ENCODE results near the gene SPIC.
"Not testable (repeated sequence)": the region's sequence is repeated elsewhere in the genome, so short reads cannot be mapped to it uniquely, and the experiment has no call there.

SPIC gene

DNA sequence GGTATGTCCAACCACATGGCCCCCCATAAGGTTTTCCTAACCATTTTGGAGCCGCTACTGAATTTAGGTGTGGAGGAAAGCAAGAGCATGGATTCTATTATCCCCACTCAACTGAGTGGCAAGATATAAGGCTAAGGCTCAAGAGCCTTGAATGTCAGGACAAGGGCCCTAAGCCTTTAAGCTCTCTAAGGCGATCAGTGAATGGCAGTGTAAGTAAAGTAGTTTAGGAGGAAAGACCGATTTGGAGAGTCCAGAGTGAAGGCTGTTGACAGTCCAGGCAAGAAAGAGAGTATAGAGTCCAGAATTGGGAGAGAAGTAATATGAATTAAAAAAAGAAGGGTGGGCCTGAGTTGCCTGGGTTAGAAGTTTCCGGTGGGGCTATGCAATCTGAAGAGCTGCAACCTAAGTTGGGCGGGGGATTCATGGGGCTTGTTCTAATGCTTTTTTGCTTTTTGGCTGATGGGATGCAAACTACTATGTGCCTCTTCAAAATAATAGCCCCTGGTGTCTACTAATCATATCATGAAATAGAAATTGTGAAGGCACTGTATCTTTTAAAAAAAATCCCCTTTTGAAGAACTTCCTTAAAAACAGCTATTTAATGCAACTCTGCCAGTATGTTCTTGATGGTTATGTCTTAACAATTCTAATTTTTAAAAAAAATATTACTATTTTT, at the start of gene SPIC:
Gene SPIC (plus strand): TSS at position 626 of the 676 bp plus-strand sequence. CDS start 1,569 bp downstream, outside the sequence.
- DNase-seq: no peak

DNA sequence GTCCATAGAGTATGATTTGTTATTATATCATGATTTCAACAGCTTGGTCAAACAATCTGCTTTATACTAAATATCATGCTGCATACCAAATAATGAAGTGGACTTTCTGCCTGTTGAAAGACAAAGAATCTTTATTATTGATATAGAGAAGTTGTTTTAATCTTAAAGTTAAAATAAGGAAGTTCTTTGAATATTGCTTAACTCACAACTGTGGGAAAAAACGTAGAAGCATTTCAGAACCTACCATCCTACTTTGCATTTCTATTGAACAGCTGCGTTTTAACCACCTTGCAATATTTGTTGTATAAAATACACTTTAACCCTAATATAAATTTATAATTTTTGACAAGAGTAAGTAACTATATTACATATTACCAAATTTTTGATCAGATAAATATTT, 44.7 kb upstream of the SPIC start:
- DNase-seq: peak; percentile 65 to 73

DNA sequence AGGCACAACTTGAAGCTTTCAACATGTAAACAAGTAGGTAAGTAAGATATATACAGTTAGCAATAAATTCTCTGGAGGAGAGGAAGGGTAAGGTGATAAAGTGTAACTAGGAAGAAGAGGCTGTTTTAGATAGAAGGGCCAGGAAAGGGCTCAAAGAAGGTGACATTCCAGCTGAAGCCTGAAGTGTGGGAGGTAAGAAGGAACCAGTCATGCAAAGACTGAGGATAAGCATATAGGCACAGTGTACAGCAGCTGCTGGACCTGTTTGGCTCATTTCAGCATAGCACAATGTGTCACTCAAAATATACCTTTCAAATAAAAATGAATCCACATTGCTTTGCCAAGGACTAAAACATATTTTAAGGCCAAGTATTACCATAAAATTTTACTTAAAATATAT, 39.0 kb upstream of the SPIC start:
- no peak for DNase-seq

DNA sequence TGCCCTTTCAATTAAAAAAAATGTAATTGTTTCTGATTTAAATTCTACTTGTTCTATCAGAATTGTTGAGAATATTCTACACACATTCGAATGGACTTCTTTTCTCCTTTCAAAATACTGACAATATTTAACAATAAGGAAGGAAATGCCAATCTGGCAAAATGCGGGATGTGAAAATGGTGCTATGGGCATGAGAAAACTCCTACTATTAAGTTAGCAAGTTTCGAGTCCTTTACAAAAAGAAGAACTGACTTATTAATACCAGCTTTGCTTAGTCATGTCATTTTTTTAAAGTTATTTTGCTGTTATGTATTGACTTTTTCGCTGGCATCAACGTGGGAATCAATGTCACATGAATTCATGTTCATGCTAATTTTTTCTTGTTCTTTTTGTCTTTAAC, 35.9 kb upstream of the SPIC start:
- peak; percentile 51 to 64 for DNase-seq

DNA sequence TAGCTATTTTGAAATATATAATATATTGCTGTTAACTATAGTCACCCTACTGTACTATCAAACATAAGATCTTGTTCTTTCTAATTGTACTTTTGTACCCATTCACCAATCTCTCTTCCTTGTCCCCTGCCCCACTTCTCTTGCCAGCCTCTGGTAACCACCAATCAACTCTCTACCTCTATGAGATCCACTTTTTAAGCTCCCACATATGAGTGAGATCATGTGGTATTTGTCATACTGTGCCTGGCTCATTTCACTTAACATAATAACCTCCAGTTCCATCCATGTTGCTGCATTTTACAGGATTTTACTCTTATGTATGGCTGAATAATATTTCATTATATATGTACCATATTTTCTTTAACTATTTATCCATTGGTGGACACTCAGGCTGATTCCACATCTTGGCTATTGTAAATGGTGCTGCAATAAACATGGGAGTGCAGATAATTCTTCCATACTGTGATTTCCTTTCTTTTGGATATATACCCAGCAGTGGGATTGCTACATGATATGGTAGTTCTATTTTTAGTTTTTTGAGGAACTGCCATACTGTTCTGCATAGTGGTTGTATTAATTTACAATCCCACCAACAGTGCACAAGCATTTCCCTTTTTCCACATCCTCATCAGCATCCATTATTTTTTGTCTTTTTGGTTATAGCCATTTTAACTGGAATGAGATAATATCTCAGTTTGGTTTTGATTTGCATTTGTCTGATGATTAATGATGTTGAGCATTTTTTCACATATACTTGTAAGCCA, 33.5 kb upstream of the SPIC start:
- DNase-seq: peak; percentile 21 to 36

DNA sequence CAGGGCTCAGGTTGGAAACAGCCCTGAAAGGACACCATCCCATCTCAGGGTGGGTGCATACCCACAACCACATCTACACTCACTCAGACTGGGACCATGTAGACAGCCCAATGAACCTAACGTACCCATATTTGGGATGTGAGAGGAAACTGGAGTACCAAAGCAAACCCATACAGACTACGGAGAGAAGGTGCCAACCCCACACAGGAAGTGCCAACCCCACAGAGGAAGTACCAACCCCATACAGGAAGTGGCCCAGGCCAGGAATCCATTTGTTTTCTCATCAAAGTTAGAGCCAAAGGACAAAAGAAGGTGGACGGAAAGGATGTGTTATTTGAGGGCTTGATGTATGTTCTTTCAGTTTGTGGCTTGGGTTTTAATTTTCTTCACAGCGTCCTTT, 19.5 kb upstream of the SPIC start:
- no peak for DNase-seq

DNA sequence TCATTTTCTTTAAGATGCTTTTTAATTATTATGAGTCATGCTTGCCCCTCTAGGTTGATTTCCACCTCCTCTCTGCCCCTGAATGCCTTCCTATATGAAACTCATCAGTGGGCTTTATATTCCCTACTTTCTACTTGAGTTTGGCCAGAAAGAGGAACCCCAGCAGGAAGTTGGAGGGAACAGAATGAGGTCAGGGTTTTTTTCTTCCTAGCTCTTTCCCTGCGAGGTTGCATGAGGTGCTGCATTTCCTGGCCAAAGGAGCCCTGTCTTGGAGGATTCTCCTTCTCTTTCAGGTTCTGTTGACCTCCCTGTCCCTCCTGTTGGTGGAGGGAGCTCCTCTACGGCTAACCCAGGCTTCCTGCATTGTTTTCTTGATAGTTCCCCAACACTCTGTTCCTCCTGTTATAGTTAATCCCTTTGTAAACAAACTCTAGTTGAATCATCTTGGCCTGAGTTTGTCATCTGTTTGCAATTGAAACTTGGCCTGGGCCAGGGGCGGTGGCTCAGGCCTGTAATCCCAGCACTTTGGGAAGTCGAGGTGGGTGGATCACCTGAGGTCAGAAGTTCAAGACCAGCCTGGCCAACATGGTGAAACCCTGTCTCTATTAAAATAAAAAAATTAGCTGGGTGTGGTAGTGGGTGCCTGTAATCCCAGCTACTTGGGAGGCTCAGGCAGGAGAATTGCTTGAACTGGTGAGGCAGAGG, 15.3 kb upstream of the SPIC start:
- DNase-seq: peak; percentile 32 to 39

DNA sequence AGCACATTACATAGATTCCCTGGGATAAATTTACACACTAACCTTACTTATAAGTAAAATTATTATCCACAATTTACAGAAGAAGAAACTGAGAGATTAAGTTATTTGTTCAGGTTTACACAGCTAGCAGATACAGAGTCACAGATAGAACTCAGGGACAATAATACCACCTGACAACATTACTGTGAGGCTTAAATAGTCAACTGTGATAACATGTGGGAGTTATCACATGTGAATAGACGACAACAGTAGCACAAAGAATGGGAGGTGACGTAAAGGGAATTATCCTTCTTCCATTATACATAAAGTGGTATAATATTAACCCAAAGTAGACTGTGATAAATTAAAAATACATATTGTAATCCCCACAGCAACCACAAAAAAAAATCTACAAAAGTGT, 6.2 kb upstream of the SPIC start:
- DNase-seq: no peak

DNA sequence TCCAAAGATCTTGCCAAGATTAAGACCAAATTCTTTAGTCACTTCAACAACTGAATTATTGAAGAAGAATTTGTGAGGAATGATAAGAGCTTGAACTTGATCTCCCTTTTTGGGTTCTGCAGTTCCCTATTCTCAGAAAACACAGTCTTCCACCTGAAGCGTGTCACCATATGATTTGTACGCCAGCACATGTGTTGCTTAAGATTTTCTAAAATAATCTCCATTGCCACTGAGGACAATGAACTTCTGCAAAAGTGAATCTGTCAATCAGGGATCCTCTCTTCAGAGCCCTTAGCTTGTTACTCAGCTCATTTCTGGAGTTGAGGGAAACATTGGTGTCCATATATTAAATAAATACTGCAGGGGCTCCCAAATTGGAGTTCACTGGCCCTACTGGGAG, 4.2 kb upstream of the SPIC start:
- DNase-seq: peak in 1 of 2 donors; percentile 37

DNA sequence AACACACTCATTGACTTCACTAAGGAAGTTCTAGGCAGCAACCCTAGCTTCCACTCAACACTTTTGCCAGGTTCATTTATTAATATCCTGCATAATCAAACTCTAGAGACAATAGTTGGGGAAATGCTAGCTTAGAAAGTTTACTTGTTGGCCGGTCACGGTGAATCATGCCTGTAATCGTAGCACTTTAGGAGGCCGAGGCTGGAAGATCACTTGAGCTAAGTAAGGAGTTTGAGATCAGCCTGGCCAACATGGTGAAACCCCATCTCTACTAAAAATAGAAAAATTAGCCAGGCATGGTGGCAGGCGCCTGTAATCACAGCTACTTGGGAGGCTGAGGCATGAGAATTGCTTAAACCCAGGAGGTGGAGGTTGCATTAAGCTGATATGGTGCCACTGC, 3.3 kb upstream of the SPIC start:
- DNase-seq: not testable (repeated sequence)

DNA sequence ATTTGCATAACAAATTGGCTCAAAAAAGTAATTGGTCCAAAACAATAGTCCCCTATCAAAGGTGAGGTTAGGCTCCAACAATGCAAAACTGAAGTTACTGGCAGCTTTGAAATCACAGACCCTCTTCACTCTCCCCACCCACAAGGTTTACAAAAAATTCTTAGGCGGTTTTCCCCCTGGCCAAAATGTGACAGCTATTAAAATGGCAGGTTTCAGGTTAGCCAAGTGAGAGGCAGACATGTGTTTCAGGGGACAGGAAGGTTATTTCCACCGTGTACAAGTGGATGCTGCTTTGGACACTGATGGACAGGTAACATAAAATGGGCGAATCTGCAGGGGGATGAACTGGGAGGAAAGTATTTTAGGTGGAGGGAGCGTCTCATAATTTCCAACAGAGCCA, 888 bp upstream of the SPIC start:
- no peak for DNase-seq

DNA sequence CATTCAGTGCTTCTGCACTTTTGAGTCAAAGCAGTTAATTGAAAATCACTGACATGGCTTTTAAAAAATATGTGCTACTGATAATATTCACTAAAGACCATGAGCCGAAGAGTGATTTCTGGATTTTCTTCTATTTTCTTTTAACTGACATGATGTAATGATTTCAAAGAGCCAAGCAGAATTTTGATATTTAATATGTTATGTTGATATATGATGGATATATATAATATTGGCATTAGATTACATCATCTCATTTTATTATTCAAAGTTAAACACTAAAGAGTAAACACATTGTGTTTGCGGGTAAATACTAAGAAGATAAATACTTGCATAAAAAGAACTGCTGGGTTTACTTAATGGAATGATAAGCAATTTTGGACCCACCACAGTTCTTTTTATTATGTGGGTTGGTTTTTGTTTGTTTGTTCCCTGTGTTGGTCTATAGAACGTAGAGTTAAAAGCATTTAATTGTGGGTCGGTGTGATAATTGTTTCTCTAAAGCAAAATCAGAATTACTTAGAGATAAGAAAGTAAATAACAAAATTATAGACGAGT, 692 bp downstream of the SPIC start:
- DNase-seq: no peak

DNA sequence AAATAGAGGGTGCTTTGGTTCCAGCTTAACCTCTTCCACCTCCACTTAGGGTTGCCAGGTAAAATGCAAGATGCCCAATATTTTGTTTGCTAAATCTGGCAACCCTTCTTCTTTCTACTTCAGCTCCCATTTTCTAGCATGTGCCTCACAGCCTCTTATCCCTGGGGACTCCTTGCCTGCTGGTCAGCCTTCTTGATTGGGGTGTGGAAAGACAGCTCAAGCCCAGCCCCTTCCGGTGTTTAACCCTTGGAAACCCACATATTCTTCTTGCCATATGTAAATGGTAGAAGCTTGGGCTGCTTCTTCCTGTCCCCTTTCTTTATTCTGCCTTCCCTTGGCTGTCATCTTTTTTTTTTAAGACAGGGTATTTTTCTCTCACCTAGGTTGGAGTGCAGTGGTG, 5.7 kb downstream of the SPIC start:
- no peak for DNase-seq

DNA sequence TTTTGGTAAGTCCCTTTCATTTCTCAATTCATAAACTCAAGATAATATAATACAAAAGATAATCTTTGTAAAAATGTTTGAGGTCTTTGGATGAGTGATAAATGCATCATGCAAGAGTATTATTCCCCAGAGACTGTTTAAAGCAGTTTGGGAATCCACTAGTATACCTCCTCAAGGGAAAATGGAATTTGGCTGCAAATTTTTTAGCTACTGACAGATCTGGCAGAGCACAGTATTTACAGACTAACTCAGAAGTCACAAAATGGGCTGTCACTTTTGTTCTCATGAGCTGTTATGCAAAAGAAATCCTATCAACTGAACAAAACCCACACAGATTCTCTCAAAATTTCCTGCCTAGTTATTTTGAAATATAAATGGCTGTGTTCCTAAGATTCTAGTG, 9.9 kb downstream of the SPIC start:
- DNase-seq: peak in 1 of 2 donors; percentile 33

DNA sequence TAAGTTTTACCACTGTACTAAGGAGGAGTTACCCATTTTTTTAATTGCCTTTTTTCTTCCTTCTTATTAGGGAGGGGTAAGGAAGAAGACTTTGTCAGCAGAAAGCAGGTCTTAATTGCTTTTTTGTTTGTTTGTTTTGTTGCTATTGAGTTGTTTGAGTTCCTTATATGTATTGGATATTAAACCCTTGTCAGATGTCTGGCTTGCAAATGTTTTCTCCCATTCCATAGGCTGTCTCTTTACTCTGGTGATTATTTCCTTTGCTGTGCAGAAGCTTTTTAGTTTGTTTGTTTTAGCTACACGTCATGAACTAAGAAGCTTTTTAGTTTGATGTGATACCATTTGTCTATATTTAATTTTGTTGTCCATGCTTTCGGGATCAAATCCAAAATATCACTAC, 13.3 kb downstream of the SPIC start:
- DNase-seq: no peak

DNA sequence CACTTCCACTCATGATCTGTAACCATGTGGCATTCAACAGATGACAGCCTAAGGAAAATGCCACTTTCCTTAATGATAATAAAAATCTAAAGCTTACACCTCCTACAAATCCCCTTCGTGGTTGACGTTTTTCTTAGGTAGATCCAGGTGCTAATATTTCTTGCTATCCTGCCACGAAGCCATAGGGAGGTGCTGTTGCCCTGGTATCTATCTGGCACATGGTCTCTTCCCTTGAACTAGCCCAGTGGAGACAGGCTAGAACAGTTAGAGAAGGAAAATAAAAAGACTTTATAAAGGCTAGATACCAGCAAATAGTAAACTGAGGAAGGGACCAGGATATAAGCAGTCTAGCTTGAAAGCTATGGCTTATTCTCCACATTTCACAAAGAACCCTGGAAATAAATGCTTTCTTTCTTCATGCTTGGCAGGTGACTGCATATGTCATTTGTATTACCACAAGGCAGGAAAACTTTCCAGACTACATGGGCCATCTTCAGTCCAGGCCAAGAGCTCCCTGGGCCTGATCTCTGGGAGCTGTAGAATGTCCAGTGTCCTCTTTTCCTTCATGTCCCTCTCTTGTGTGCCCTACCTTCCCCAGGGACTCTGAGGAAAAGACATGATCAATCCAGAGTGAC, 15.3 kb downstream of the SPIC start:
- DNase-seq: no peak

DNA sequence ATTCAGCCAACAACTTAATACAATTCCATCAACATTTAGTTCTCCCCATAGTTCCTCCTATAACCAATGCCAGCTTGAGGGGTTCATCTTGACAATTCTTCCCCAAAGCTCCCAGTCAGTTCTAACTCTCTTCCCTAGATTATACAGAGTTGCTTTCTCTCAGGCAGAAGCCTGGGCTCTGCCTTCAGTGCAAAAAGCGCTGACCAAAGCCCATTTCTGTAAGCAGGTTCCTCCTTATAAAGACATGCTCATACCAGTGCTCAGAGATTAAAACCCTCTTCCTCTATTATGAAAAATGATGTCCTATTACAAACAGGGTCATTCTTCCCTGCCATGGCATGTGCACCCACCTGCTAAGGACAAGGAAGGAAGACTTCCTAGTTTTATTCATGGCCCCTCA, 16.2 kb downstream of the SPIC start:
- DNase-seq: peak in 1 of 2 donors; percentile 26

DNA sequence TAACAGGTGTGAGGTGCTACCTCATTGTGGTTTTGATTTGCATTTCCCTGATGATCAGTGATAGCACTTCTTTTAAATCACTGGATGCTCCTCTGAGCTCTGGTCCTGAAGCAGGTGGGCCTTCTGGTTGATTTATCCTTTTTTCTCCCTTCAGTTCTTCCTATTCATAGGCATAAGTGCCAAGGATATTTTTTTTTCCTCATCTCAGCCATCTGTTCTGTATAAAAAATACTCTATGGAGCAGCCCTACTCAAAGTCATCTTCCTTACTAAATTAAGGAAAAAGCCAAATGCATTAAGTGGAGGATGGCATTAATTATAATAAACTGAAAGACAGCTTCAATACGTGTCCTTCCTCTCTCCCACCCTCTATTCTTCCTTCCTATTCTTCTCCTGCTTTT, 18.4 kb downstream of the SPIC start:
- DNase-seq: no peak

DNA sequence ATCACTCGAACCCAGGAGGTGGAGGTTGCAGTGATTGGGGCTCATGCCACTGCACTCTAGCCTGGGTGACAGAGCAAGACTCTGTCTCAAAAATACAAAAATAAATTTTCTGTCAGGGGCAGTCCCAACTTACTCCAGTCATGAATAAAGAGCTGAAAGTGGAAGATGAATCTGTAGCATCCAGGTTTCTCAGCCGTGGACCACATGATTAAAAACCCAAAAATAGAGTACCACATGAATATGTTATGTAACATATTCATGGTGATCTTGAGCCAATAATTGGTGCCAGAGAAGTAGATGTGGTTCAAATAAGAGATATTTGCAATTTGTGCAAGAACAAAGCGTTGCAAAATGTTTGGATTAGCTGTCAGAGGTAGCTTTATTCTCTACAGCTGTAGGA, 23.1 kb downstream of the SPIC start:
- DNase-seq: no peak

DNA sequence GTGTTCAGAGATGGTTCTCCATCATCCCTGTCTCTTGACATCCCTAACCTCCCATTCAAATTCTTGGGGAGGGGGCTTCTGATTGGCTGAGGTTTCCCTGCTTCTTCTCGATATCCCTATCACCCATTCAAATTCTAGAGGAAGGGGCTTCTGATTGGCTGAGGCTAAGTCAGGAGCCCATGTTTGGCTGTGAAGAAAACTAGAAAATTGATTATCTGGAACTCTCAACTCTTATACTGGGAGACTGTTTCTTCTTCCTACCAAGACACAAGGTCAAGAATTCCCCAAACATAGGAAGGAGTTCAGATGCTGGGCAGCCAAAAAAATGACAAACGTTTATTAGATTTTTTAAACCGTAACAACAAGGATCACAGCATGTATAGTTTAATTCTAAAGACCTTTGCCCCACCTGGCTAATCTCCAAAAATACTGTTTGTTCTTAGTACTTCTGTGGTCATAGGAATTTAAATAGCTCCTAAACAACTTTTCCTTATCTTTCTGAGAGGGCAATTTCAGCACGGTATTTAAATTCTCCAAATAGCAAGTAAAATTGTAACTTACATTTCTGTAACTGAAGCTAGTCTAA, 26.4 kb downstream of the SPIC start:
- no peak for DNase-seq

DNA sequence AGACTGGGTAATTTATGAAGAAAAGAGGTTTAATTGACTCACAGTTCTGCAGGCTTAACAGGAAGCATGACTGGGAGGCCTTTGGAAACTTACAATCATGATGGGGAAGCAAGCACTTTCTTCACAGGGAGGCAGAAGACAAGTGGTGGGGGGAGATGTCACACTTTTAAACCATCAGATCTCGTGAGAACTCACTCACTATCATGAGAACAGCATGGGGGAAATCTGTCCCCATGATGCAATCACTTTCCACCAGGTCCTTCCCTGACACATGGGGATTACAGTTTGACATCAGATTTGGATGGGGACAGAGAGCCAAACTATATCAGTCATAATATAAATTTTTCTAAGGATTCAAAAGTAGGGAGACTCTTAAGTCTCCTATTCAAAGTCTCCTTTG, 46.0 kb downstream of the SPIC start:
- peak in 1 of 2 donors; percentile 22 for DNase-seq

DNA sequence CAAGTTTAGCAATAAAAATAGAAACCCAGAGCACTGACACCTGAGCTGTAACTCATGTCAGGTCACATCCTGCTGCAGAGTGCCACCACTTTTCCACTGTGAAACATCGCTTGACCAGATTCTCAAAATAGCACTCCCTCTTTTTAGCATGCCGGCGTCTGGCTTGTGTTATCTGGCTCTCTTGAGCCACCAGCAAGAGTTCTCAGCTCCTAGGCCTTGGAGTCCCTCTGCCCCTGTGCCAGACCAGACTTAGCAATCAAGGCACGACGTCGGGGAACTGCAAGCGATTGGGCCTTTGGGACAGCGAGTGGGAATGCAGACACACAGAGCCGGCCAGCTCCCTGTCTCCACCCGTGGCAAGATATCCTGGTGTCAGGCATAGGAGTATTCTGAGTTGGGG, 52.5 kb downstream of the SPIC start:
- DNase-seq: no peak

Data from inflammatory macrophage treated with lipopolysaccharide for 1 hour (primary cell).